PC-9 (cell line): ENCODE data around the gene FIBCD1. TPM values are rescaled to one million over a fixed set of nuclear protein-coding genes. Genes with fewer than 3 reads are reported as not detected.

ENCODE experiments used
- BruUV-seq: library from RNA; stranded (reverse); fragments of 400-500 nt; replicated peaks from 2 replicates; lab custom pipeline; 2021; lab: Mats Ljungman, UMichigan
- CTCF ChIA-PET: fragments of 300-600 bp; sonication (Branson Sonifier 250); formaldehyde crosslinking; loops from one replicate; lab custom pipeline; 2022; ENCODE audit warnings: antibody characterized with exemption; lab: Charles Lee
- POLR2A ChIA-PET: fragments of 300-600 bp; sonication (Branson Sonifier 250); formaldehyde crosslinking; loops from one replicate; lab custom pipeline; 2022; ENCODE audit warnings: antibody characterized with exemption; ENCODE audit not compliant: unreplicated experiment; lab: Charles Lee
- DNase-seq, 2 experiments: peaks; one replicate each; pipeline versions ENCODE4 v3.0.0 to v3.0.0-alpha.2; 2015 to 2022; ENCODE audit warnings: mixed read lengths in 1 of 2
- H2AFZ ChIP-seq: fragments of 200-600 bp; sonication (generic); 2 replicates; pipeline ENCODE4 v1.8.1; 2017; ENCODE audit warnings: antibody characterized with exemption
- H3F3A ChIP-seq: fragments of 200-600 bp; sonication (generic); 2 replicates; pipeline ENCODE4 v1.8.1; 2017; ENCODE audit warnings: antibody characterized with exemption, mild to moderate bottlenecking, low read depth; ENCODE audit not compliant: insufficient read depth
- H3K27ac ChIP-seq: fragments of 200-600 bp; sonication (generic); 2 replicates; pipeline ENCODE4 v1.6.1; 2016; ENCODE audit warnings: mixed run types
- H3K27me3 ChIP-seq: fragments of 200-600 bp; sonication (generic); 2 replicates; pipeline ENCODE4 v1.6.1; 2016; ENCODE audit warnings: low read depth, mixed run types; ENCODE audit not compliant: insufficient read depth
- H3K36me3 ChIP-seq: fragments of 200-600 bp; sonication (generic); 2 replicates; pipeline ENCODE4 v1.6.1; 2016; ENCODE audit warnings: low read depth, mixed run types
- H3K4me1 ChIP-seq: fragments of 200-600 bp; sonication (generic); replicated peaks from 2 replicates; pipeline ENCODE4 v1.6.1; 2016; ENCODE audit warnings: mixed run types; ENCODE audit not compliant: insufficient read depth
- H3K4me2 ChIP-seq: fragments of 200-600 bp; sonication (generic); 2 replicates; pipeline ENCODE4 v1.6.1; 2017; ENCODE audit warnings: mixed run types
- H3K4me3 ChIP-seq: fragments of 200-600 bp; sonication (generic); 2 replicates; pipeline ENCODE4 v1.6.1; 2016; ENCODE audit warnings: mixed run types
- H3K79me2 ChIP-seq: fragments of 200-600 bp; sonication (generic); 2 replicates; pipeline ENCODE4 v1.6.1; 2017; ENCODE audit warnings: low read depth, mixed run types
- H3K9me2 ChIP-seq: fragments of 200-600 bp; sonication (generic); 2 replicates; pipeline ENCODE4 v1.8.1; 2017; ENCODE audit warnings: mild to moderate bottlenecking; ENCODE audit not compliant: insufficient read depth
- H3K9me3 ChIP-seq: fragments of 200-600 bp; sonication (generic); 2 replicates; pipeline ENCODE4 v1.8.1; 2016; ENCODE audit warnings: low read depth; ENCODE audit not compliant: insufficient read depth
- H4K20me1 ChIP-seq: fragments of 200-600 bp; sonication (generic); 2 replicates; pipeline ENCODE4 v1.8.1; 2017; ENCODE audit not compliant: insufficient read depth
- EZH2 ChIP-seq: fragments of 200-600 bp; sonication (generic); IDR thresholded peaks from 2 replicates; pipeline ENCODE4 v1.8.0; 2017; ENCODE audit warnings: antibody characterized with exemption, low read depth
- intact Hi-C: fragments of 100-400 bp; cut with micrococcal nuclease; formaldehyde crosslinking; loops from one replicate; pipeline ENCODE4 v1.10.0; 2022; ENCODE audit not compliant: unreplicated experiment
- total RNA-seq: library from RNA; stranded (reverse); gene quantifications from 2 replicates; pipeline ENCODE4 v1.2.3, GENCODE V29; 2021
- TF ChIP-seq, protein P1 (sequence below): fragments of 200-600 bp; sonication (generic); conservative IDR thresholded peaks from 2 replicates; pipeline ENCODE4 v1.6.1; 2017; ENCODE audit warnings: mixed run types, antibody characterized with exemption, mild to moderate bottlenecking, moderate library complexity

The FIBCD1 gene
- total RNA-seq, 1 experiment from 2014 or later: 2.7 TPM

DNA sequence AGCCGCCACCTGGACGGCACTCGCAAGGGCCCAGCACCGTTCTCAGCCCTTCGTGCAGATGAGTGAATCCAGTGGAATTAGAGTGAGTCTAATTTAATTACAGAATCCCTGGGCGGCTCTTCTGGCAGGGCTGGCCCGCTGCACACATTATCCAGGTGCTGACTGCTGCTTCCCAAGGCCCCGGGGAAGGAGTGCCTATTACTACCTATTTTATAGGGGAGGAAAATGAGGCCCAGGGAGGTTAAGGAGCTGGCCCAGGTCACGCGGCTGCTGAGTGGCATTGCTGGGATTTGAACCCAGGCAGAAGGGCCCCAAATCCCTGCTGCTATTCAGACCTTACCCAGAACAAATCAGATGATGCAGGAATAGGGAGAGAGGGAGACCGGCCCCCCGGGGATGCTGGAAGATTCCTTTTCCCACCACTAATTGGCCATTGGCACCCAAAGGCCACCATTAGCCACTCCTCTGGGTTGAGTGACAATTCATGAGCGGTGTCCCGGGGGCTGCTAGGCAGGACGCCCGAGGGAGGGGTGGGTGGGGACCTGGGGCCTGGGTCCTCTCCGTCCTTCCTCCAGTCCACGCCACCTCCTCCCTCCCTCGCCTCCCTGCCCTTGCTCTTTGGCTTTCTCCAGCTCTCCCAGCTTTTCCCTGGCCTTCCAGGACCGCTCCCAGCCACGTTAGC is 32.2 kb downstream of the FIBCD1 start:
- no peaks in the 10 kb centered on the region for H3F3A ChIP-seq
- H3K4me1 ChIP-seq: no peaks in the 10 kb centered on the region
- TF ChIP-seq EZH2: no peak
- TF ChIP-seq, protein P1, sequence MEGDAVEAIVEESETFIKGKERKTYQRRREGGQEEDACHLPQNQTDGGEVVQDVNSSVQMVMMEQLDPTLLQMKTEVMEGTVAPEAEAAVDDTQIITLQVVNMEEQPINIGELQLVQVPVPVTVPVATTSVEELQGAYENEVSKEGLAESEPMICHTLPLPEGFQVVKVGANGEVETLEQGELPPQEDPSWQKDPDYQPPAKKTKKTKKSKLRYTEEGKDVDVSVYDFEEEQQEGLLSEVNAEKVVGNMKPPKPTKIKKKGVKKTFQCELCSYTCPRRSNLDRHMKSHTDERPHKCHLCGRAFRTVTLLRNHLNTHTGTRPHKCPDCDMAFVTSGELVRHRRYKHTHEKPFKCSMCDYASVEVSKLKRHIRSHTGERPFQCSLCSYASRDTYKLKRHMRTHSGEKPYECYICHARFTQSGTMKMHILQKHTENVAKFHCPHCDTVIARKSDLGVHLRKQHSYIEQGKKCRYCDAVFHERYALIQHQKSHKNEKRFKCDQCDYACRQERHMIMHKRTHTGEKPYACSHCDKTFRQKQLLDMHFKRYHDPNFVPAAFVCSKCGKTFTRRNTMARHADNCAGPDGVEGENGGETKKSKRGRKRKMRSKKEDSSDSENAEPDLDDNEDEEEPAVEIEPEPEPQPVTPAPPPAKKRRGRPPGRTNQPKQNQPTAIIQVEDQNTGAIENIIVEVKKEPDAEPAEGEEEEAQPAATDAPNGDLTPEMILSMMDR: no peak
- no peak for DNase-seq
- H3K36me3 ChIP-seq: no peaks in the 10 kb centered on the region
- no TSS peak for BruUV-seq
- no peak overlapping the region for H3K4me3 ChIP-seq
- intact Hi-C loops: no loop called here
- no peaks in the 10 kb centered on the region for H4K20me1 ChIP-seq
- ChIA-PET CTCF (no interaction called here), POLR2A (interaction anchor here (0.6 kb wide), 1 partner anchor 59 kb away, joined by 3 read pairs; no protein-coding TSS in a partner anchor)
- no peaks in the 10 kb centered on the region for H3K9me2 ChIP-seq
- H3K9me3 ChIP-seq: no peaks in the 10 kb centered on the region
- H3K27ac ChIP-seq: no peak overlapping the region
- H2AFZ ChIP-seq: no peak overlapping the region
- H3K79me2 ChIP-seq: no peaks in the 10 kb centered on the region
- H3K4me2 ChIP-seq: no peak overlapping the region
- H3K27me3 ChIP-seq: 0 out of 2 replicates have a peak, but pooled peaks cover 9% of the 10 kb centered on the region

DNA sequence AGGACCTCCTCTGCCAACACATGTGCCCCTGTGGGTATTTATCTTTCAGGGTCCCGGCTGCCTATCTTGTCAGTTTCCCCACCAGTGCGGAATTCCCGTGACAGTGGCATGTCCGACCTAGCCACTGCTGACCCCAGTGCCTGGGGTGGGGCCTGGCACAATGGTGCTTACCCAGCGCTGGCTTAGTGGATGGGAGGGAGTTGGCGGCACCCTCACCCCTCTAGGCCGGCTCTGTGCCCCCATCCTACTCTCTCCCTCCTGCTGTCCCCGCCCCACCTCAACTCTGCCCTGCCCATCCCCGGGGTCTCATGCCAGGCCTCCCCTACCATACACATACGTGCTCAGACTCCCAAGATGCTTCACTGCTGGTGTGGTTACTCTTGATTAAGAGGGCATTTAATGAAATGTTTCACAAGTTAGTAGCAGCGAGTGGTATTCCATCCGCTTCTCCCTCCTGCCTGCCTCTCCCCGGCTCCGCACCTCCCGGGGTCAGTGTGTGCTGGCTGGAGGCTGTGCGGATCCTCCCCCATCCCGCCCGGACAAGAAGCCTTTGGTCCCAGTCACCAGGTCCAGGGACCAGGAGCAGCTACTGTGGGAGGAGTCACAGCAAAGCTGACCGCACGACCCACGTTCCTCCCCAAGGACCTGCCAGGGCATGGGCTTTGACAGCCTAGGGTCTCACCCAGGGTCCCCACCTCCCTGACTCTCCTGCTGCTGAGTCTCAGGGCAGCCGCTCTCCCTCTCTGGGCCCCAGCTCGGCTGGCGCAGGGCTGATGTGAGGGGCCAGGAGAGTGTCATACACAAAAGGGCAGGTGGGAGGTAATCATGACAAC is 32.9 kb downstream of the FIBCD1 start:
- Histone ChIP-seq H3K4me2 (no peak overlapping the region), H4K20me1 (no peaks in the 10 kb centered on the region), H3K36me3 (no peaks in the 10 kb centered on the region), H3K4me3 (no peak overlapping the region), H3K9me3 (no peaks in the 10 kb centered on the region), H3K4me1 (no peaks in the 10 kb centered on the region), H3K27ac (no peak overlapping the region), H2AFZ (no peak overlapping the region), H3F3A (no peaks in the 10 kb centered on the region), H3K9me2 (no peaks in the 10 kb centered on the region), H3K27me3 (peaks cover 13% of the 10 kb centered on the region), H3K79me2 (no peaks in the 10 kb centered on the region)
- ChIA-PET CTCF (no interaction called here), POLR2A (no interaction called here)
- BruUV-seq: no TSS peak
- TF ChIP-seq EZH2: no peak
- TF ChIP-seq, protein P1: no peak
- intact Hi-C loops: no loop called here
- no peak for DNase-seq

DNA sequence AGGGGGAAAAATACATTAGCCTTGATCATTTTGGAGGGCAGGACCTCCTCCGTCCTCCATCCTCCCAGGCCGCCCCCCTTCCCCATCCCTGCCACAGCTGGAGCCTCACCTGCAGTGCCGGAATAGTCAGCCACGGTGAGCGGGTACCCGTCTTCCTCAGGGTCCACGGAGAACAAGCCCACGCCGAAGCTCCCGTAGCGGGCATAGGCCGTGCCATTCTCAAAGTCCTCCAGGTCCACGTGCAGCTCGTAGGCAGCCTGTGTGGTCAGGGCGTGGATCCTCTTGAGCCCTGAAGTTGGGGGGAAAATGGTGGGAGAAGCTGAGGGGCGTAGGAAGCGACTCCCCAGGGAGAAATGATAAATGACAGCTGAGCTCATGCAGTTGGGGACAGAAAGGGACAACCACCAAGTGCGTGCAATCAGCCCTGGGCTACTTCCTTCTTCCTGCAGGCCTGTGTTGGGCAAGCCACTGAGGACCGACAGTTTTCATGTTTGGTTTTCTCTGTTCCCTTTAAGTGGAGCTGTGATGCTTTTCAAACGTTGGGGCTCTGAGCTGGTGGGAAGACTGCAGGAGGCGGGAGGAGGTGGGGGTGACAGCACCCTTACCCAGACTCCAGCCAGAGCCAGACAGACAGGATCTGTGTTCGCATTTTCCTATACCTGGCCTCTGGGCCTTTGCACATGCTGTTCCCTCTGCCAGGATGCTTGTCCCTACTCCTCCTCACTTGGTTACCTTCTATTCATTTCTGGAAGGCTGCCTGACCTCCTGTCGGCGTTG is 33.7 kb downstream of the FIBCD1 start:
- POLR2A ChIA-PET: no interaction called here

More for the DNA sequence above, 33.7 kb downstream of the FIBCD1 start:
- intact Hi-C loops: no loop called here
- Histone ChIP-seq H3K79me2 (no peaks in the 10 kb centered on the region), H3K4me1 (no peaks in the 10 kb centered on the region), H2AFZ (no peak overlapping the region), H3K9me3 (no peaks in the 10 kb centered on the region), H3K4me2 (no peak overlapping the region), H3K9me2 (no peaks in the 10 kb centered on the region), H3K27ac (no peak overlapping the region), H3F3A (no peaks in the 10 kb centered on the region), H3K4me3 (no peak overlapping the region), H3K27me3 (peaks cover 21% of the 10 kb centered on the region), H3K36me3 (no peaks in the 10 kb centered on the region), H4K20me1 (no peaks in the 10 kb centered on the region)
- BruUV-seq: no TSS peak
- CTCF ChIA-PET: interaction anchor here (0.6 kb wide), 1 partner anchor 37 kb away, joined by 5 read pairs; no protein-coding TSS in a partner anchor
- TF ChIP-seq, protein P1: no peak
- TF ChIP-seq EZH2: no peak
- DNase-seq: no peak
